ENCODE data around the gene ZNF835.

DNA sequence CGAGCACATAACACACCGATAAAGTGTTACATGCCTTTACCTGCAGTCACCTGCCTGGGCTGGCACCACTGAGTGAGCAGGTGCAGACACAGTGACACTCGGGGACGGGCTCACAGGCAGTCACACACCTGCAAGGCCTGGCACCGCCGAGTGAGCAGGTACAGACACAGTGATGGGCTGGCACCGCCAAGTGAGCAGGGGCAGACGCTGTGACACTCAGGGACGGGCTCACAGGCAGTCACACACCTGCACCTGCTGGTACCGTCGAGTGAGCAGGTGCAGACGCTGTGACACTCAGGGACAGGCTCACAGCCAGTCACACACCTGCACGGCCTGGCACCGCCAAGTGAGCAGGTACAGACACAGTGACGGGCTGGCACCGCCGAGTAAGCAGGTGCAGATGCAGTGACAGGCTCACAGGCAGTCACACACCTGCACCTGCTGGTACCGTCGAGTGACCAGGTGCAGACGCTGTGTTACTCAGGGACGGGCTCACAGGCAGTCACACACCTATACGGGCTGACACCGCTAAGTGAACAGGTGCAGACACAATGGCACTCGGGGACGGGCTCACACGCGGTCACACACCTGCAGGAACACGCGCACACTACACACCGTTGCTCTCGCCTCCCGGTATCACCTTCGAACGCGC lies 470 bp downstream of the ZNF835 start:
- TF ChIP-seq, protein P1, sequence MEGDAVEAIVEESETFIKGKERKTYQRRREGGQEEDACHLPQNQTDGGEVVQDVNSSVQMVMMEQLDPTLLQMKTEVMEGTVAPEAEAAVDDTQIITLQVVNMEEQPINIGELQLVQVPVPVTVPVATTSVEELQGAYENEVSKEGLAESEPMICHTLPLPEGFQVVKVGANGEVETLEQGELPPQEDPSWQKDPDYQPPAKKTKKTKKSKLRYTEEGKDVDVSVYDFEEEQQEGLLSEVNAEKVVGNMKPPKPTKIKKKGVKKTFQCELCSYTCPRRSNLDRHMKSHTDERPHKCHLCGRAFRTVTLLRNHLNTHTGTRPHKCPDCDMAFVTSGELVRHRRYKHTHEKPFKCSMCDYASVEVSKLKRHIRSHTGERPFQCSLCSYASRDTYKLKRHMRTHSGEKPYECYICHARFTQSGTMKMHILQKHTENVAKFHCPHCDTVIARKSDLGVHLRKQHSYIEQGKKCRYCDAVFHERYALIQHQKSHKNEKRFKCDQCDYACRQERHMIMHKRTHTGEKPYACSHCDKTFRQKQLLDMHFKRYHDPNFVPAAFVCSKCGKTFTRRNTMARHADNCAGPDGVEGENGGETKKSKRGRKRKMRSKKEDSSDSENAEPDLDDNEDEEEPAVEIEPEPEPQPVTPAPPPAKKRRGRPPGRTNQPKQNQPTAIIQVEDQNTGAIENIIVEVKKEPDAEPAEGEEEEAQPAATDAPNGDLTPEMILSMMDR (IDR thresholded peaks at IDR 0.05): no peak
- TF ChIP-seq POLR2A (IDR thresholded peaks at IDR 0.05): no peak

Measured in right lobe of liver (tissue), 4 donors.